BE2C (cell line): ENCODE data around the gene CEACAM16.

ENCODE experiments used
- DNase-seq: peaks from one replicate; pipeline ENCODE4 v3.0.0-alpha.2; 2020
- H3K27me3 ChIP-seq: fragments of 250-450 bp; sonication (Bioruptor Pico); 2 replicates; pipeline ENCODE4 v1.5.1; 2020; ENCODE audit warnings: mild to moderate bottlenecking
- H3K36me3 ChIP-seq: fragments of 250-450 bp; sonication (Bioruptor Pico); 2 replicates; pipeline ENCODE4 v1.5.1; 2020; ENCODE audit warnings: mild to moderate bottlenecking
- H3K4me1 ChIP-seq: fragments of 250-450 bp; sonication (Bioruptor Pico); 2 replicates; pipeline ENCODE4 v1.5.1; 2020
- H3K4me3 ChIP-seq: 2 replicates; pipeline ENCODE4 v1.5.1; 2011; ENCODE audit warnings: low read depth, low read length
- H3K9me3 ChIP-seq: fragments of 250-450 bp; sonication (Bioruptor Pico); 2 replicates; pipeline ENCODE4 v1.5.1; 2020
- TF ChIP-seq, protein P1 (sequence below): IDR thresholded peaks from 2 replicates; pipeline ENCODE4 v1.5.1; 2012; ENCODE audit warnings: mild to moderate bottlenecking, low read depth, low read length

The CEACAM16 gene

GRCh38 chr19:44700547-44700946 is 1.6 kb downstream of the CEACAM16 start:
- H3K9me3 ChIP-seq = no peaks in the 10 kb centered on the region
- no peaks in the 10 kb centered on the region for H3K27me3 ChIP-seq
- no peaks in the 10 kb centered on the region for H3K36me3 ChIP-seq
- TF ChIP-seq, protein P1, sequence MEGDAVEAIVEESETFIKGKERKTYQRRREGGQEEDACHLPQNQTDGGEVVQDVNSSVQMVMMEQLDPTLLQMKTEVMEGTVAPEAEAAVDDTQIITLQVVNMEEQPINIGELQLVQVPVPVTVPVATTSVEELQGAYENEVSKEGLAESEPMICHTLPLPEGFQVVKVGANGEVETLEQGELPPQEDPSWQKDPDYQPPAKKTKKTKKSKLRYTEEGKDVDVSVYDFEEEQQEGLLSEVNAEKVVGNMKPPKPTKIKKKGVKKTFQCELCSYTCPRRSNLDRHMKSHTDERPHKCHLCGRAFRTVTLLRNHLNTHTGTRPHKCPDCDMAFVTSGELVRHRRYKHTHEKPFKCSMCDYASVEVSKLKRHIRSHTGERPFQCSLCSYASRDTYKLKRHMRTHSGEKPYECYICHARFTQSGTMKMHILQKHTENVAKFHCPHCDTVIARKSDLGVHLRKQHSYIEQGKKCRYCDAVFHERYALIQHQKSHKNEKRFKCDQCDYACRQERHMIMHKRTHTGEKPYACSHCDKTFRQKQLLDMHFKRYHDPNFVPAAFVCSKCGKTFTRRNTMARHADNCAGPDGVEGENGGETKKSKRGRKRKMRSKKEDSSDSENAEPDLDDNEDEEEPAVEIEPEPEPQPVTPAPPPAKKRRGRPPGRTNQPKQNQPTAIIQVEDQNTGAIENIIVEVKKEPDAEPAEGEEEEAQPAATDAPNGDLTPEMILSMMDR = no peak
- DNase-seq = no peak
- H3K4me3 ChIP-seq = no peak overlapping the region
- H3K4me1 ChIP-seq = no peaks in the 10 kb centered on the region

- Histone ChIP-seq H3K9me3 (no peaks in the 10 kb centered on the region), H3K36me3 (no peaks in the 10 kb centered on the region), H3K4me3 (no peak overlapping the region), H3K27me3 (no peaks in the 10 kb centered on the region), H3K4me1 (no peaks in the 10 kb centered on the region)
- DNase-seq = no peak
- TF ChIP-seq, protein P1 = no peak
Measured at GRCh38 chr19:44701228-44701627, 2.3 kb downstream of the CEACAM16 start.

DNA sequence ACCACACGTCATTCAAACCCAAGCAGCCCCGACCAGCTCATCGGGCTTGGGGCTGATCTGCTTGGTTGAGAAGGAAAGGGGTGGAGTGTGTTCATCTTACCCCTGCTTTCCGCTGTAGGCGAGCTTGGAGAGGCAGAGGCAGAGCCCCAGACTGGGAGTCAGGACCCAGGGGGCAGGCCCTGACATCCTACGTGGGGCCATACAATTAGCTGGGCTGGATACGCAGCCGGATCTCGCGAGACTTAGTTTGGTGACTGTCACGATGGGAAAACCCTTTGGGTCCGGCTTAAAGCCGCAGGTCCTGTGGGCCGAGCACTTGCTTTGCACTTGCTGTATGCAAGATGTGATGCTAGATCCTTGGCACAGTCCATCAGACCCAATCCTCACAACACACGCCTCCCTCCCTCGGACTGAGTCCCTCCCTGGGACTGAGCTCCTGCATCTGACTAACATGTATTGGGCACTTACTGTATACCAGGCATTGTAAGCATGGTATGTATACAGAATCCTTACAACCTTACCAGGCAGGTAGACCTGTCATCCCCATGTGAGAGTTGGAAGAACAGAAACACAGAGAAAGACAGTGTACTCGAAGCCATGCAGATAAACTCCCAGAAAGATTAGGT is 3.7 kb downstream of the CEACAM16 start:
- no peaks in the 10 kb centered on the region for H3K36me3 ChIP-seq
- H3K27me3 ChIP-seq = no peaks in the 10 kb centered on the region
- no peak for DNase-seq
- TF ChIP-seq, protein P1 = no peak
- no peaks in the 10 kb centered on the region for H3K4me1 ChIP-seq
- no peak overlapping the region for H3K4me3 ChIP-seq
- H3K9me3 ChIP-seq = no peaks in the 10 kb centered on the region

DNA sequence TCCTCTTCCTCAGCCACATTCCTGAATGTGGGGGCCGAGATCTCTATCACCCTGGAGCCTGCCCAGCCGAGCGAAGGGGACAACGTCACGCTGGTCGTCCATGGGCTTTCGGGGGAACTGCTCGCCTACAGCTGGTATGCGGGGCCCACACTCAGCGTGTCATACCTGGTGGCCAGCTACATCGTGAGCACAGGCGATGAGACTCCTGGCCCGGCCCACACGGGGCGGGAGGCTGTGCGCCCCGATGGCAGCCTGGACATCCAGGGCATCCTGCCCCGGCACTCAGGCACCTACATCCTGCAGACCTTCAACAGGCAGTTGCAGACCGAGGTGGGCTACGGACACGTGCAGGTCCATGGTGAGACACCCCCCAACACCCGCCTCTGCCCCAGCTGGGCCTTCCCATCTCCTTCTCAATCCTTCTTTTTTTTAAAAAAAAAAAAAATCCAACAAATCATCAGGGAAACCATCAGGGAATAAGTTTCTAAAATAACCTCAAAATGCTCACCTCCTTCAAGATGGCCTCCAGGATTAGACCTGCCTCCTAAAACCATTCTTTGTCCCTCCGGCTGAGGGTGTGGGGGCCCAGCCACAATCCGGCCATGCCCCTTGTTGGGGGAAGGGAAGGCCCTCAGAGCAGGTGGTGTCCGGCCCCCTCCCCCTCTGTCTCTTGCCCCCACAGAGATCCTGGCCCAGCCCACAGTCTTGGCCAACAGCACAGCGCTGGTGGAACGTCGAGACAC is 4.6 kb downstream of the CEACAM16 start:
- DNase-seq = no peak
- H3K4me3 ChIP-seq = no peak overlapping the region
- no peaks in the 10 kb centered on the region for H3K4me1 ChIP-seq
- TF ChIP-seq, protein P1 = no peak
- no peaks in the 10 kb centered on the region for H3K9me3 ChIP-seq
- H3K36me3 ChIP-seq = no peaks in the 10 kb centered on the region
- no peaks in the 10 kb centered on the region for H3K27me3 ChIP-seq

GRCh38 chr19:44704982-44705381 is 6.0 kb downstream of the CEACAM16 start:
- DNase-seq = no peak
- Histone ChIP-seq H3K27me3 (no peaks in the 10 kb centered on the region), H3K36me3 (no peaks in the 10 kb centered on the region), H3K4me1 (no peaks in the 10 kb centered on the region), H3K4me3 (no peak overlapping the region), H3K9me3 (no peaks in the 10 kb centered on the region)
- TF ChIP-seq, protein P1 = no peak

GRCh38 chr19:44705502-44706010 is 6.6 kb downstream of the CEACAM16 start:
- no peaks in the 10 kb centered on the region for H3K9me3 ChIP-seq
- TF ChIP-seq, protein P1 = no peak
- no peaks in the 10 kb centered on the region for H3K36me3 ChIP-seq
- H3K4me3 ChIP-seq = no peak overlapping the region
- no peak for DNase-seq
- H3K27me3 ChIP-seq = no peaks in the 10 kb centered on the region
- H3K4me1 ChIP-seq = no peaks in the 10 kb centered on the region
